ENCODE data around the gene SEMA4D. TPM values are rescaled to one million over a fixed set of nuclear protein-coding genes. Genes with fewer than 3 reads are reported as not detected.

The SEMA4D gene
- total RNA-seq, 4 donors from 2014 or later, result 1.5 to 27.8 (median 11.6) TPM

DNA sequence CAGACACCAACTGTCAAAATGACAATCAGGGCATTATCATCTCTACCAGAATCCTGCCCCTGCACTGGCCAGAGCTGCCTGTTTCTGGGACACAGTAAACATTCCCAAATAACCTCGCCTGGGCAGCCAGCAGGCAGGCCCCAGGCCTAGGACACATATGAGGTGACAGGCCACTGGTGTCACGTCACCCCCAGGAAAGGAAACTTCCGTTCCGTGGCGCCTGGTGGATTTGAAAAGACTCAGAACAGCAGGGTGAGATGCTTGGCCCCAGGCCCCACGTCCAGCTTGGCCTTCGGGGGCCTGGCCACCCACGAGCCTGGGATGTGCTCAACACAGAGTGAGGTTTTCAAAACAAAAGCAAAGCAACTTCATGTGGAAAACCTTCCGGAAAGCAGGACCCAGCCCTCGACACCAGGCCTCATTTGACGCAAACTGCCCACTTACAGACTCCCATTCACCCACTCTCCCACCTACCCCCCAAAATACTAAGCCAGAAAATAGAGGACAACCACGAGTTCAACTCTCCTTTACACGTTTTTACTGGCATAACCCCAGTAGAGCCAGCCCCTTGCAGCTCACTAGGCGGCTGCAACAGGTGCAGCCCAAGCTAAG, 1.2 kb downstream of the SEMA4D start:
- intact Hi-C loops (cut with DNase I; ENCODE audit: low total_unique reads), result no loop called here
- peak overlapping the region; percentile 65 to 74 for H3K4me3 ChIP-seq
- no peaks in the 10 kb centered on the region for H3K27me3 ChIP-seq
- no peak for DNase-seq
- no peaks in the 10 kb centered on the region for H3K4me1 ChIP-seq
- H3K36me3 ChIP-seq, result no peaks in the 10 kb centered on the region
- no peaks in the 10 kb centered on the region for H3K9me3 ChIP-seq
- no peak for TF ChIP-seq POLR2A (IDR thresholded peaks at IDR 0.05)
- TF ChIP-seq, protein P1, sequence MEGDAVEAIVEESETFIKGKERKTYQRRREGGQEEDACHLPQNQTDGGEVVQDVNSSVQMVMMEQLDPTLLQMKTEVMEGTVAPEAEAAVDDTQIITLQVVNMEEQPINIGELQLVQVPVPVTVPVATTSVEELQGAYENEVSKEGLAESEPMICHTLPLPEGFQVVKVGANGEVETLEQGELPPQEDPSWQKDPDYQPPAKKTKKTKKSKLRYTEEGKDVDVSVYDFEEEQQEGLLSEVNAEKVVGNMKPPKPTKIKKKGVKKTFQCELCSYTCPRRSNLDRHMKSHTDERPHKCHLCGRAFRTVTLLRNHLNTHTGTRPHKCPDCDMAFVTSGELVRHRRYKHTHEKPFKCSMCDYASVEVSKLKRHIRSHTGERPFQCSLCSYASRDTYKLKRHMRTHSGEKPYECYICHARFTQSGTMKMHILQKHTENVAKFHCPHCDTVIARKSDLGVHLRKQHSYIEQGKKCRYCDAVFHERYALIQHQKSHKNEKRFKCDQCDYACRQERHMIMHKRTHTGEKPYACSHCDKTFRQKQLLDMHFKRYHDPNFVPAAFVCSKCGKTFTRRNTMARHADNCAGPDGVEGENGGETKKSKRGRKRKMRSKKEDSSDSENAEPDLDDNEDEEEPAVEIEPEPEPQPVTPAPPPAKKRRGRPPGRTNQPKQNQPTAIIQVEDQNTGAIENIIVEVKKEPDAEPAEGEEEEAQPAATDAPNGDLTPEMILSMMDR (IDR thresholded peaks at IDR 0.05), result no peak
- H3K27ac ChIP-seq, result peak overlapping the region in 1 of 2 donors; percentile 16

DNA sequence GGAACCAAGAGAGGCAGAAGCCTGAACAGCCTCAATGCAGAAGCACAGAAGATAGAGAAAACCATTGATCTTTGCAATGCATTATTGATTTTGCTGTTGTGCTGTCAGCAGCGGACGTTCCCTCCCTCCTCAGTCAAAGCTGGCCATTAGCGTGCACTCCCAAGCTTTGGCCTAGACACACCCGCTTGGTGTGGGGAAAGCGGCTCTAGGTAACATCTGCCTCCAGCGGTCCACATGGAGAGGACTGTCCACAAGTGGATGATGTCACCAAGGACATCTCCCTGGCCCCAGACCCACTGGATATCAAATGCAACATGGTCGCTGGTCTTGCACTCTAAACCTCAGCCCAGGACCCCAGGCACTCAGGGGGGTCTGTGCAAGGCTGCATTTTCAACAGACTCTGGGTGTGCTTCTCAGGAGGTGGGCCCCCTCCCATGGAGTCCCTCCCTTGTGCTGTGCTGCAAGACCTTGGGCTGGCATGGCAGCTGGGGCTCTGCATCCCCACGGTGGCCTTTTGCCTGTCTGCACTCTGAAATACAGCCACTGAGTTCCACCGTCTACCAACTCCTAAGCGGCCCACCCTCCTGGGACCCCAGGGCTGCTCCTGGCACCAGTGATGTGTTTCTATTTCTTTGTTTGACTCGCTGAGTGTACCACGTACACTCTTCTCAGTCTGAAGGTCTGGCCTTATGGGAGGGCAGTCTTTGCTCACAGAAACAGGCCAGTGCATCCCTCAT, 1.9 kb downstream of the SEMA4D start:
- Histone ChIP-seq H3K27ac (no peak overlapping the region), H3K27me3 (no peaks in the 10 kb centered on the region), H3K36me3 (no peaks in the 10 kb centered on the region), H3K9me3 (no peaks in the 10 kb centered on the region), H3K4me1 (no peaks in the 10 kb centered on the region), H3K4me3 (no peak overlapping the region)
- intact Hi-C loops (cut with DNase I; ENCODE audit: low total_unique reads), result no loop called here
- no peak for DNase-seq
- TF ChIP-seq POLR2A (IDR thresholded peaks at IDR 0.05), result no peak
- TF ChIP-seq, protein P1 (IDR thresholded peaks at IDR 0.05), result no peak

DNA sequence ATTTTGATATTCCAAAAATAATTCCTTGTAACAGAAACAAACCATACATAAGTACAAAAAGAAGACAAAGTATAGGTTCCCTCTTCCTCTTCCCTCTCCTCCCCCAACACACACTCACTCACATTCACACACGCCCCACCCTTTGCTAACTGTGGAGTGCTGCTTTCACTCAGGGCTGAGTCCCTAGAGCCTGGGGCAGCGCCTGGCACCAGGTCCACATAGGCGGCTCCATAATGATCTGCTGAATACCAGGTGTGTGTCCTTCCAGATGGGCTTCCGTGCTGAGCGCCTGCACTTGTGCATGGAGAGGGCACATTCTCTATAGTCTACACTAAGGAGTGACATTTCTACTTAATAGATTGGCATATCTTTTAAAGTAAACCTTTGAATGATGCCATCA, 3.7 kb downstream of the SEMA4D start:
- no peak for DNase-seq
- intact Hi-C loops (cut with DNase I; ENCODE audit: low total_unique reads), result no loop called here
- Histone ChIP-seq H3K9me3 (no peaks in the 10 kb centered on the region), H3K36me3 (no peaks in the 10 kb centered on the region), H3K27me3 (no peaks in the 10 kb centered on the region), H3K27ac (no peak overlapping the region), H3K4me1 (no peaks in the 10 kb centered on the region), H3K4me3 (no peak overlapping the region)
- TF ChIP-seq POLR2A (IDR thresholded peaks at IDR 0.05), result no peak
- TF ChIP-seq, protein P1 (IDR thresholded peaks at IDR 0.05), result no peak

DNA sequence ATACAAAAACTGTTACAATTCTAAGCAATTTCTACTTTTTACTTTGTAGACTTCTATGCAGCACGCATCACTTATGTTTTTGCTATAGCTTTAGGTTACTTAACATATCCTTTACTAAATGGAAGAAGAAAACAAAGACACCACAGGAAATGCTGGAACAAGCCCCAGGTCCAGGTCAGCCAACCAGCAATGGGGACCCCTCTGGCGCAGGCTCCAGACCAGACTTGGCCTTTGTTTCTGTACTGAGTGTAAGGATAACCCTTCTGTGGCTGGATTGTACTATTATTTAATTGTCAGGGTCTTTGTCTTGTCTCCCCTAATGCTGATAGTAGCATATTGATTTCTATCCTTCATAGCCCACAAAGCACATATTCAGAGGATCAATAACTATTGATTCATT, 4.2 kb downstream of the SEMA4D start:
- no peaks in the 10 kb centered on the region for H3K4me1 ChIP-seq
- no peaks in the 10 kb centered on the region for H3K36me3 ChIP-seq
- no peak overlapping the region for H3K27ac ChIP-seq
- no peak overlapping the region for H3K4me3 ChIP-seq
- H3K9me3 ChIP-seq, result no peaks in the 10 kb centered on the region
- DNase-seq, result no peak
- no peaks in the 10 kb centered on the region for H3K27me3 ChIP-seq
- intact Hi-C loops (cut with DNase I; ENCODE audit: low total_unique reads), result no loop called here
- no peak for TF ChIP-seq POLR2A (IDR thresholded peaks at IDR 0.05)
- TF ChIP-seq, protein P1 (IDR thresholded peaks at IDR 0.05), result no peak

DNA sequence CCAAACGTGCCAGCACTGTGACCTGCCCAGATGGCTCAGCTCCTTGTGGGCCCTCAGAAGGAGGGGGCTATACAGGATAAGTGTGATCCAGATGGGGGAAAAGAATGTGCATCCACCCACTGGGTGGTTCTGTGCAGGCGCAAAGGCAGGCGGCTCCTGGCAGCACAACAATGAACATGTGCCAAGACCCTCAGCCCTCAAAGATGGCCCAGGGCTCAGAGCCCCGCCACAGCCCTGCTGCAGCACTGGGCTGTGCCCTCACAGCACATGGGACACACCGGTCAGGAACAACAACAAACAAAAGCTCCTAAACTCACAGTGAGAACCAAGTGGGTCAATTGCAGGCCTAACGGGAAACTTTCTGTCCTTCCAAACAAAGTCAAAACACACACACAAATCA, 4.7 kb downstream of the SEMA4D start:
- intact Hi-C loops (cut with DNase I; ENCODE audit: low total_unique reads), result no loop called here
- no peak for DNase-seq

More for the DNA sequence above, 4.7 kb downstream of the SEMA4D start:
- no peaks in the 10 kb centered on the region for H3K36me3 ChIP-seq
- no peaks in the 10 kb centered on the region for H3K27me3 ChIP-seq
- H3K9me3 ChIP-seq, result no peaks in the 10 kb centered on the region
- H3K27ac ChIP-seq, result no peak overlapping the region
- no peaks in the 10 kb centered on the region for H3K4me1 ChIP-seq
- H3K4me3 ChIP-seq, result no peak overlapping the region
- TF ChIP-seq, protein P1 (IDR thresholded peaks at IDR 0.05), result no peak
- TF ChIP-seq POLR2A (IDR thresholded peaks at IDR 0.05), result no peak

Measured in uterus (tissue), 4 donors.